Left kidney (tissue), 8 donors: ENCODE results near the gene ERICH2. TPM values are rescaled to one million over a fixed set of nuclear protein-coding genes. Genes with fewer than 3 reads are reported as not detected.
"Not testable (repeated sequence)": the region's sequence is repeated elsewhere in the genome, so short reads cannot be mapped to it uniquely, and the experiment has no call there.

ENCODE experiments used
- DNase-seq: peaks from one replicate; pipeline ENCODE4 v3.0.0-alpha.2; 2013
- long read RNA-seq, 8 donors: transcript quantifications; one replicate each; lab custom pipeline, GENCODE V29; 2026
- polyA plus RNA-seq: library from polyadenylated mRNA; unstranded; fragments of 120-200 nt; gene quantifications from one replicate; pipeline ENCODE4 v1.2.1, GENCODE V29; 2013; ENCODE audit not compliant: insufficient read length

ERICH2 gene
- 2.4 TPM for polyA plus RNA-seq
- long read RNA-seq, donor 1, result 0 reads
- long read RNA-seq, donor 2, result 0 reads
- long read RNA-seq, donor 3, result 0 reads
- long read RNA-seq, donor 4, result 0 reads
- long read RNA-seq, donor 5, result 0 reads
- long read RNA-seq, donor 6, result 0 reads
- long read RNA-seq, donor 7, result 0 reads
- long read RNA-seq, donor 8, result 0 reads

DNA sequence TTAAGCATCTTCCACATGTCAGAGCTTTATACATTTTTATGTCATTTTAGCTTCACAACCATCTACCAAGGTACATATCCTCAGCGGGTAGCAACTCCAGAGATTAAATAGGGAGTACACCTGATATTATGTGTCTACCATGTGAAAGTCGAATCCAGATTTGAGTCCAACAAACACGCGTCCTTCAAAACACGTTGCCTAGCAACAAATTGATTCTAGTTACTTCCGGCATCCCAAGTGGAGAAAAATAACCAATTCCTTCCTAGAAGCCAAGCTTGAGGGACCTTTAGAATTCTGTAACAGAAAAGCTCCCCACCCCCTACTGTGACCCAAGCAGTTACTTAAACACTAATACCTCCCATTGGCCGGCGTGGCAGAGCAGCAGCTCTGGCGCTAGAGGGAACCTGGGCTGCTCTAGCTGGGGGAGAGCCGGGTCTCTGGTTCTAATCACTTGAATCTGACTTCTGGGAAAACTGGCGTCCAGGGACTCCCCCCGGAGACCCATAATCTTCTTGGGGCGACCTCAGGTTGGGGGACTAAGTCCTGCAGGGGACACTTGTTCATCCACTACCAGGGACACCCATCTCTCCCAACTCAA lies at the start of gene ERICH2:
TSS of gene ERICH2 (plus strand) at position 371 of the 598 bp plus-strand sequence. CDS start 304 bp downstream, outside the sequence.
- DNase-seq, result peak; percentile 66

GRCh38 chr2:170721678-170722077 lies 48.5 kb upstream of the ERICH2 start:
- DNase-seq, result no peak

DNA sequence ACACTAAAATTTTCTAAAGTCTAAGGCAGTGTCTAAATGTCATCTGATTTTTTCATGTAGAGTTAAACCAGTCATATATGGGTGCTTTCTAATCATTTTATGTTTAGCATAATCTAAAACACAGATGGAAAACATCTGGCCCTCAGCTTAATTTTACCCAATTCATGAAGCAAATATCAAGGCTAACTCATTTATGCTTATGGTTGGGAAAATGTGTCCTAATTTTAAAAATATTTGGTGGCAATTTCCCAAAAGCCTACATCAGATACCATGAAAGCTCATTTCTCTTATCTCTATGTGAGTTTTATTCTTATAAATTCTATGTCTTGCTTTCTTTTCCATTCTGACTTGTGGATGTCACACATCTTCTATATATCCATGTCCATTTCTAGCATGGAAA lies 47.9 kb upstream of the ERICH2 start:
- DNase-seq, result no peak

- DNase-seq, result no peak
Observed at GRCh38 chr2:170723446-170723958, 46.7 kb upstream of the ERICH2 start.

GRCh38 chr2:170733798-170734600 lies 36.2 kb upstream of the ERICH2 start:
- DNase-seq, result no peak

- not testable (repeated sequence) for DNase-seq
Observed at GRCh38 chr2:170734601-170735000, 35.6 kb upstream of the ERICH2 start.

- no peak for DNase-seq
Observed at GRCh38 chr2:170736628-170737027, 33.5 kb upstream of the ERICH2 start.

- no peak for DNase-seq
Observed at GRCh38 chr2:170737406-170737805, 32.8 kb upstream of the ERICH2 start.

DNA sequence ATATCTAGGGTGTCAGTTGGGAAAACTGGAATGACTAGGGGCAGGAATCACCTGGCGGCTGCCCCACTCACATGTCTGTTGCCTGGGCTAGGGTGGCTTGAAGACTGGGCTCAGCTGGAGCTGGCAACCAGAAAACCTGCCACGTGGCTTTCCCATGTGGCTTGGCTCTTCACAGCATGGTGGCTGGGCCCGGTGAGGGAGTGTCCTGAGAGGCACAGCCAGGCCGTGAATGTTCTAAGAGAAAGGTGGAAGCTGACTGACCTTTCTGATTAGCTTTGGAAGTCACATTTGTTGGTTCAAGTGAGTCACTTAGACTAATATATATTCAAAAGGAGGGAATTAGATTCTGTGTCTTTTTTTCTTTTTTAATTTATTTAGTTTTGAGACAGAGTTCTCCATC lies 32.4 kb upstream of the ERICH2 start:
- DNase-seq, result no peak

DNA sequence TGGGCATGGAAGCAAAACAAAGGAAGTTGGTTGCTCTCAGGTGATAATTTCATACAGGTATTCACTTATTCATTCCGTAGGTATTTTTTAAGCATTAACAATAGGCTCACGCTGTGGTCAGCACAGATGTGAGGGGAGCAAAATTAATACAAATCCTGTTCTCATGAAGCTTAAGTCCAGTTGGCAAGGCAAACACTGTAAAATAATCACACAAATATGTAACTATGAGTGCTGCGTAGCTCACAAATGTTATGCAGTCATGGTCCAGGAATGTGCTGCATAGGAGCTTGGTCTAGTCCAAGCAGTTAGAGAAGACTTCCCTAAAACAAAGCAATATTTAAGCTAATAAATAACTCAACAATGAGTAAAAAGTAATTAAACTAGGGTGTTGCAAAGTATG lies 31.1 kb upstream of the ERICH2 start:
- peak; percentile 1 for DNase-seq

DNA sequence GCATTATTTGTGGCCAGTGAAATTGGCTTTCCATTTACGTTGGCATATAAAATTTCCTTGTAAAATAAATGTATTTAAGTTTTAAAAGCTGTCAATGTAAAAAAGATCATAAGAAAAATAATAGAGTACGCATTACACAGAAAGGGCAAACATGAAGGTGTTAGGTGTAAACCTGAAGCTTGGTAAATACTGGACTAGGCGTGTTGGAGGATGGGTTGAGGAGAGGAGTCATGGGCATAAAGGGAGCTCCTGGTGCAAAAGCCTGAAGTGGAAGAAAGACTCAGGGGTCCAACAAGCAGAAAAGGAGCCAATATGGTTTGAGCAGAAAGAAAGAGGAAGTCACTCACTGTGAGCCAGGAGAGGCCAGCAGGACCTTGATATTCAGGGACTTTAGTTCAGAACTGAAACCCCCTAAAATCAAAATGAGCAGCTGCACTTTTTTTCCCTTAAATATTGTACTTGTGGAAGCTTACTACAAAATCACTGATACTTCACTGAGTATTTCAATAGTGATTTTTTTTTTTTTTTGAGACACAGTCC lies 30.6 kb upstream of the ERICH2 start:
- no peak for DNase-seq

DNA sequence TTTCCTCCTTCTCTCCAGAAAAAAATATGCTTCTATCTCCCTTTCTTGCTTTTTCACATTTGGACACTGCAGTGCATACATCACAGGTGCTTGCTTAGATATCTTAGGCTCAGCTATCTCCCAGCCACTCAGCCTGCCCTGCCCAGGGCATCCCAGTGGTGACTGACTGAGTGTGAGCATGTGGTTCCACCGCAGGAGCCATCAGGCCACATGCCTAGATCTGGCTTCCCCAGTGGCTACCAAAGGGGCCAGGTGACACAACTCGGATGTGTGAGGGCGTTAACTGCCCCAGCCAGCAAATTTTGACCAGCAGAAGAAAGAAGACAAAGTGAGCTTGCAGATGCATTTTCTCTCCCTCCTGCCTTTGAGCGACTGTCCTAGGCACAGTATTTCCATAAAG lies 29.5 kb upstream of the ERICH2 start:
- no peak for DNase-seq

GRCh38 chr2:170742000-170742399 lies 28.2 kb upstream of the ERICH2 start:
- DNase-seq, result no peak

DNA sequence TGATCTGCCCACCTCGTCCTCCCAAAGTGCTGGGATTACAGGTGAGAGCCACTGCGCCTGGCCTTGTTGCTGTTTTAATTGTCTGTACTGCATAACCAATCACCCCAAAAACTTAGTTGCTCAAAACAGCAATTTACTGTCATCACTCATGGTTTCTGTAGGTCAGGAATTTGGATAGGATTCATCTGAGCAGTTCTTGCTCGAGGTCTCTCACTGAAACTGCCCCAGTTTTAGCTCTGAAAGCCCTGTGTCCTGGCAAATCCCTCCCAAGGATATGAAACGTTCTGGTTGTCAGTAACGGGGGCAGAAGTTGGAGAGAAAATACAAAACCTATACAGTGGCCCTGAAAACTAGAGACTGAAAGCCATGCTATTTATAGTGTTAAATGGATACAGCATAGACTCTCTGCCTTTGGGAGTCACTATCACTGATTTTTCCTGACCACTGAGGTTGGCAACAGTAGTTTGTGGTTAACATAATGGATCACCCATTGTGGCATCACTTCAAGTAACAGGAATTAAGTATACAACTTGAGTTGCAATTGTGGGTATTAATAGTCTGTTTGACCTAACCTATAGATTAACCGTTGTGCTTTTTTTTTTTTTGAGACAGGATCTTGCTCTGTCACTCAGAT lies 27.2 kb upstream of the ERICH2 start:
- DNase-seq, result no peak

DNA sequence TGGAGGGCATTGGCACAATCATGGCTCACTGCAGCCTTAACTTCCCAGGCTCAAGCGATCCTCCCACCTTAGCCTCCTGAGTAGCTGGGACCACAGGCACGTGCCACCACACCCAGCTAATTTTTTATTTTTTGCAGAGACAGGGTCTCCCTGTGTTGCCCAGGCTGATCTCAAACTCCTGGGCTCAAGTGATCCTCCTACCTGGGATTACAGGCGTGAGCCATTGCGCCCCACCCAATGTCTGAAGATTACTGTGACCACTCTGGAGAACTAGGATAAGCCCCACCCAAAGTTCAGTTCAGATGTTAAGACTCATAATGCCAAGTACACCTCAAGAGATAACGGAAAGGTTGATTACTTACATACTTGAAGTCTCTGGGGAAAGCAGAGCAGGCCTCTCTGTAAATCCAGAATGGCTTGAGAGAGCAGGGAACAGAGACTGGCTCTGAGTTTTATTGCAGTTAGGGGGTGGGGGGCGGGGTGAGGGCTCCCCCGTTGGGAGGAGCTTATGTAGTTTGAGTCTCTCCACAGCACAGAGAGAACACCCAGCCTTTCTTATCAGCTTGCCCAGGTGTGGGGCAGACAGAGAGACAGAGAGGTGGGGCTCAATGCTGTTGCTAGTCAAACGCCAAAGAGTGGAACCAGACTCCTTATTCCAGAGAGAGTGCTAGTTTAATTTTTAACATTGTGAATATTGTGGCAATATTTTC lies 26.5 kb upstream of the ERICH2 start:
- DNase-seq, result no peak

DNA sequence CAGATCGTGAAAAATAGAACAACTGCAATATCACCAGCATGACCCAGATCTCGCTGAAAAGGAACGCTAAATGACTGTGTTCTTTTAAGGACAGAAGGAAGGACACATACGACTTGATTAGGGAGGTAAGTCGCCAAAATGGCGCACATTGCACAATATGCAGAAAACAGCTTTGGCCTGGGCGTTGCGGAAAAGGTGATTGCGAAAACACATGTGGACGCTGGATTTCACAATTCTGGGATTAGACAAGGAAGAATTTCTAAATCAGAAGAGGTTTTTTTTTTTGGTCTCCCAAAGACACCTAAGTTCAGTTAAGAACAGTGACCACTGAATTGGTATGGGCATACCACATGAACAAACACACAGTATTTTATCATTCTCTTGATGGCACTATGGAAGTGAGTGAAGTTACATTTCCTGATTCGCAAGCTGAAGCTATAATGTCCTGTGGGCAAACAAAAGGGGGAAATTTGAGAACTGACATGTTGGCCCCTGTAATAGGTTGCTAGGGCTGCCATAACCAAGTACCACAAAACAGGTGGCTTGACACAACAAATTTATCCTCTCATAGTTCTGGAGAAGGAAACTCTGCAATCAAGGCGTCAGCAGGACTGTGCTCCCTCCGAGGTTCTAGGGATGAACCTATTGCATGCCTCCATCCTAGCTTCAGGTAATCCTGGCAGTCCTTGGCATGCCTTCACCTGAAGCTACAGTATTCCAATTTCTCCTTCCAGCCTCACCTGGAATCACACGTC lies 25.8 kb upstream of the ERICH2 start:
- DNase-seq, result no peak

DNA sequence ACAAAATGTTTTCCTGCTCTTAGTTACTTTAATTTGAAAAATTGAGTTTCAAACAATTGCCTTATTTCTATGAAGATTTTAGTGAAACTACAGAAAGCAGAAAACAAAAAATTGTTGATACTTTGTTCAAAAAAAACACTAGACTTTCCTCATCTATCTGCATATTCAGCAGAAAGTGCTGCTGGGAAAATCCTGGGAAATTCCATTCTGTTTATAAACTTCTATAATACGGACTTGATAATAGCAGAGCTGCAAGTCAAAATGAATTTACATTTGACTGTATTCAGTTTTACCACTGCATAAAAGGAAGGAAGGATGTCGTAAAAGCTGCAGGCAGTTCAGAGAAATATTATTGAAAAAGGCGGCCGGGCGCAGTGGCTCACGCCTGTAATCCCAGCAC lies 24.9 kb upstream of the ERICH2 start:
- no peak for DNase-seq

DNA sequence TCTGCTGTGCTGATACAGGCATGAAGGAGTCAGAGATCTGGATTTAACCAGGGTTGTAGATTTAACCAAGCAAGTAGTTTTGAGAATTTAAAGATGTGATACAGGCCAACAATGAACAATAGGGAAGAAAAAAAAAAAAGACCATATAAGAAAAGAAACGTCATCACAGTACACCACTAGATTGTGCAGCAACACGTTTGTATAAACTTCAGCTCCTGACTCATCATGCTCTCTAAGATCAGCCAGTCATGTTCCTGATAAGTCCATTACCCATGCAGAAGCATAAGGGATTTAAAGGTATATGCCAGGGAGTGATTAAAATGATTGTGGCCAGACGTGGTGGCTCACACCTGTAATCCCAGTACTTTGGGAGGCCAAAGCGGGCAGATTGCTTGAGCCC lies 22.3 kb upstream of the ERICH2 start:
- DNase-seq, result no peak

DNA sequence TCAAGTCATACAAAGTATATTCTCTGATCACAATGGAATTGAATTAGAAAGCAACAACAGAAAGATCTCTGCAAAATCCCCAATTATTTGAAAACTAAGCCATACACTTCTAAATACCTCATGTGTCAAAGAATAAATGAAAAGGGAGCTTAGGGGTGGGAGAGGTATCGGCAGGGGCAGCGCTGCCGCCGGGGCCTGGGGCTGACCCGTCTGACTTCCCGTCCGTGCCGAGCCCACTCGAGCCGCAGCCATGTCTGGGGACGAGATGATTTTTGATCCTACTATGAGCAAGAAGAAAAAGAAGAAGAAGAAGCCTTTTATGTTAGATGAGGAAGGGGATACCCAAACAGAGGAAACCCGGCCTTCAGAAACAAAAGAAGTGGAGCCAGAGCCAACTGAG lies 18.6 kb upstream of the ERICH2 start:
- not testable (repeated sequence) for DNase-seq

DNA sequence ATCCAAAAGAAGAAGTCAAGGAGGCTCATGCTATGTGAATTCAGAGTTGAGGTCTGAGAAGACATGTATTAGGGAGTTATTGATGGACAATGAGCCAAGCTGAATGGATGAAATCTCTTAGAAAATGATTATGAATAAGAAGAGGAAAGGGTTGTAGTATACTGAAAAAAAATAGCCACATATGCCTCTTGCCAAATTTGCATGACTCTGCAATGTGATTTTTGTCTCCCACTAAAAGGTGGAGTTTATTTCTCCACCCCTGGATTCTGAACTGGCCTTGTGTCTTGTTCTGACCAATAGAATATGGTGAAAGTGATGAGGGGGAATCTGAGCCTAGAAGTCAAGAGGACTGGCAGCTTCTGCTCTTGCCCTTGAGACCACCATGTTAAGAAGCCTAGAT lies 8.6 kb upstream of the ERICH2 start:
- no peak for DNase-seq

GRCh38 chr2:170762760-170763159 lies 7.4 kb upstream of the ERICH2 start:
- no peak for DNase-seq
